ENCODE data around the gene RPN2.

DNA sequence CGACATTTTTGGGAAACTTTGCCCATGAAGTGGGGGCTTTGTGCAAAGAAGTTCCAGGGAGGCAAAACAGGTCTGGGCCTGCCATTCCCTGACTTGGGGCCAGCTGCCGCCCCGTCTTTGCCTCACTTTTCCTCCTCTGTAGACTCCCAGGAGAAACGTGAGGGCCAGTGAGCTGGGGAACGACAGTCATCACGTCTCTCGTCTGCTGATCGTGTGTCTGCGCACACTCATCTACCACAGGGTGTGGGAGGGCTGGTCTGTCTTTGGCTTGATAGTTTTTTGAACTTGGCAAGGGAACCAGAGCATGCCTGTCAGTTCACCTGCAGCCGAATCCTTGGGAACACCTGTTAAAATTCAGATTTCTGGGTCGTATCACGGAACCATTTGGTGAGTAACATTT, 74.0 kb downstream of the RPN2 start:
- TF ChIP-seq POLR2A (IDR thresholded peaks at IDR 0.05; ENCODE audit: borderline replicate concordance, extremely low read depth, insufficient read depth, insufficient read length): no peak
- no peak for TF ChIP-seq SIN3A (IDR thresholded peaks at IDR 0.05; ENCODE audit: low read depth)
- TF ChIP-seq EZH2 (IDR thresholded peaks at IDR 0.05): no peak
- no peak for TF ChIP-seq CTCF (IDR thresholded peaks at IDR 0.05 in 2 of 3, conservative IDR thresholded peaks at IDR 0.05 in 1 of 3; ENCODE audit: borderline replicate concordance in 1 of 3, insufficient read depth in 1 of 3, low read depth in 2 of 3, low read length in 2 of 3)
- no peak for TF ChIP-seq SP1 (IDR thresholded peaks at IDR 0.05; ENCODE audit: low read depth)
- no peak for TF ChIP-seq EZH2phosphoT487 (IDR thresholded peaks at IDR 0.05; ENCODE audit: borderline replicate concordance)
- no peak for TF ChIP-seq EGR1 (IDR thresholded peaks at IDR 0.05; ENCODE audit: low read depth)
- TF ChIP-seq ZNF274 (IDR thresholded peaks at IDR 0.05; ENCODE audit: low read depth, low read length): no peak
- no peak for TF ChIP-seq RAD21 (IDR thresholded peaks at IDR 0.05; ENCODE audit: low read depth)

Measured in HCT116 (cell line).